ENCODE results near the gene TFRC.
"Not testable (repeated sequence)": the region's sequence is repeated elsewhere in the genome, so short reads cannot be mapped to it uniquely, and the experiment has no call there.

TFRC gene

GRCh38 chr3:196048922-196049598 is 32.8 kb downstream of the TFRC start:
- no peak for DNase-seq (ENCODE audit: low spot score)

GRCh38 chr3:196047391-196048030 is 34.4 kb downstream of the TFRC start:
- no peak for DNase-seq (ENCODE audit: low spot score)

- no peak for DNase-seq (ENCODE audit: low spot score)
These were observed 37.4 kb downstream of the TFRC start for GRCh38 chr3:196044513-196044912.

- no peak for DNase-seq (ENCODE audit: low spot score)
These were observed 39.2 kb downstream of the TFRC start for GRCh38 chr3:196042673-196043072.

- no peak for DNase-seq (ENCODE audit: low spot score)
These were observed 42.5 kb downstream of the TFRC start for GRCh38 chr3:196039359-196039758.

GRCh38 chr3:196026059-196026458 is 55.8 kb downstream of the TFRC start:
- peak; percentile 46 for DNase-seq (ENCODE audit: low spot score)

GRCh38 chr3:196024968-196025367 is 56.9 kb downstream of the TFRC start:
- no peak for DNase-seq (ENCODE audit: low spot score)

GRCh38 chr3:196023947-196024346 is 57.9 kb downstream of the TFRC start:
- no peak for DNase-seq (ENCODE audit: low spot score)

- DNase-seq (ENCODE audit: low spot score), result not testable (repeated sequence)
These were observed 59.4 kb downstream of the TFRC start for GRCh38 chr3:196022499-196022878.

- no peak for DNase-seq (ENCODE audit: low spot score)
These were observed 61.5 kb downstream of the TFRC start for GRCh38 chr3:196020373-196020772.

GRCh38 chr3:196019576-196019975 is 62.3 kb downstream of the TFRC start:
- DNase-seq (ENCODE audit: low spot score), result not testable (repeated sequence)

- not testable (repeated sequence) for DNase-seq (ENCODE audit: low spot score)
These were observed 63.7 kb downstream of the TFRC start for GRCh38 chr3:196018159-196018558.

- DNase-seq (ENCODE audit: low spot score), result no peak
These were observed 65.4 kb downstream of the TFRC start for GRCh38 chr3:196016485-196016884.

GRCh38 chr3:196016059-196016458 is 65.8 kb downstream of the TFRC start:
- DNase-seq (ENCODE audit: low spot score), result no peak

- no peak for DNase-seq (ENCODE audit: low spot score)
These were observed 68.1 kb downstream of the TFRC start for GRCh38 chr3:196013587-196014487.

- no peak for DNase-seq (ENCODE audit: low spot score)
These were observed 68.9 kb downstream of the TFRC start for GRCh38 chr3:196012941-196013476.

- no peak for DNase-seq (ENCODE audit: low spot score)
These were observed 69.4 kb downstream of the TFRC start for GRCh38 chr3:196012481-196012880.

- no peak for DNase-seq (ENCODE audit: low spot score)
These were observed 72.4 kb downstream of the TFRC start for GRCh38 chr3:196009456-196009855.

- no peak for DNase-seq (ENCODE audit: low spot score)
These were observed 73.0 kb downstream of the TFRC start for GRCh38 chr3:196008929-196009328.

GRCh38 chr3:196008387-196008786 is 73.5 kb downstream of the TFRC start:
- no peak for DNase-seq (ENCODE audit: low spot score)

- DNase-seq (ENCODE audit: low spot score), result no peak
These were observed 74.0 kb downstream of the TFRC start for GRCh38 chr3:196007744-196008335.

- not testable (repeated sequence) for DNase-seq (ENCODE audit: low spot score)
These were observed 76.6 kb downstream of the TFRC start for GRCh38 chr3:196005338-196005737.

All from SK-N-DZ (cell line).